Endothelial cell of umbilical vein (primary cell): ENCODE data around the gene LSM7. TPM values are rescaled to one million over a fixed set of nuclear protein-coding genes. Genes with fewer than 3 reads are reported as not detected.

Experiments used
- BruUV-seq: library from RNA; stranded (reverse); fragments of 400-500 nt; replicated peaks from 2 replicates; lab custom pipeline; 2021; lab: Mats Ljungman, UMichigan
- CTCF ChIA-PET: fragments of 300-600, 350-600 bp; sonication (Branson Sonifier 250); formaldehyde crosslinking; loops from one replicate; lab custom pipeline; 2021; ENCODE audit warnings: antibody characterized with exemption, inconsistent platforms; lab: Charles Lee
- POLR2A ChIA-PET: fragments of 300-600, 350-600 bp; sonication (Branson Sonifier 250); formaldehyde crosslinking; loops from one replicate; lab custom pipeline; 2021; ENCODE audit warnings: antibody characterized with exemption, inconsistent platforms; lab: Charles Lee
- DNase-seq: peaks from one replicate; pipeline ENCODE4 v3.0.0-alpha.2; 2011; ENCODE audit warnings: low read depth, low spot score
- FAIRE-seq: peaks from 2 replicates; lab custom pipeline; 2011; peaks lifted over from hg19 to GRCh38; lab: Jason Lieb, UNC
- H2AFZ ChIP-seq: 2 replicates; pipeline ENCODE4 v1.6.0; 2012; ENCODE audit warnings: low read depth, low read length, control low read depth, inconsistent platforms
- H3K27ac ChIP-seq: 2 replicates; pipeline ENCODE4 v1.5.1; 2011; ENCODE audit warnings: low read depth, mild to moderate bottlenecking, control low read depth, low read length, moderate library complexity; ENCODE audit not compliant: insufficient read depth
- H3K27me3 ChIP-seq, 2 experiments: 2 replicates each; pipeline versions ENCODE4 v1.6.0 to v1.6.1; 2011; ENCODE audit warnings: low read length in 2 of 2, mixed read lengths in 1 of 2; ENCODE audit not compliant: control insufficient read depth in 2 of 2, insufficient read depth in 2 of 2
- H3K36me3 ChIP-seq, 2 experiments: 2 replicates in 1 of 2; 3 replicates in 1 of 2; pipeline ENCODE4 v1.5.1; 2011; ENCODE audit warnings: low read length in 2 of 2, mild to moderate bottlenecking in 1 of 2, moderate library complexity in 1 of 2; ENCODE audit not compliant: control insufficient read depth in 2 of 2, insufficient read depth in 2 of 2; ENCODE audit errors: extremely low read depth in 1 of 2
- H3K4me1 ChIP-seq: 3 replicates; pipeline ENCODE4 v1.5.1; 2011; ENCODE audit warnings: mild to moderate bottlenecking, low read length; ENCODE audit not compliant: control insufficient read depth, insufficient read depth; ENCODE audit errors: extremely low read depth
- H3K4me2 ChIP-seq: 2 replicates; pipeline ENCODE4 v1.6.1; 2011; ENCODE audit warnings: low read length, control low read depth, mixed read lengths; ENCODE audit not compliant: insufficient read depth
- H3K4me3 ChIP-seq, 3 experiments: fragments of 200-600 bp in 1 of 3; sonication (generic), shearing (Covaris generic) in 1 of 3; replicated peaks in 1 of 3; 2 replicates each; pipeline ENCODE4 v1.5.1; 2011 to 2016; ENCODE audit warnings: control low read depth in 3 of 3, low read length in 3 of 3, mild to moderate bottlenecking in 2 of 3, inconsistent platforms in 1 of 3, low read depth in 1 of 3, moderate library complexity in 1 of 3; ENCODE audit not compliant: insufficient read depth in 1 of 3
- H3K79me2 ChIP-seq: 2 replicates; pipeline ENCODE4 v1.6.0; 2012; ENCODE audit warnings: low read length, inconsistent platforms; ENCODE audit not compliant: control insufficient read depth, insufficient read depth
- H3K9ac ChIP-seq: replicated peaks from 2 replicates; pipeline ENCODE3; 2011; ENCODE audit warnings: low read length, control low read depth; ENCODE audit not compliant: insufficient read depth; ENCODE audit errors: extremely low read depth
- H3K9me1 ChIP-seq: replicated peaks from 3 replicates; pipeline ENCODE4 v1.6.0; 2011; ENCODE audit warnings: mild to moderate bottlenecking, low read length; ENCODE audit not compliant: control insufficient read depth, insufficient read depth; ENCODE audit errors: extremely low read depth
- H3K9me3 ChIP-seq: replicated peaks from 2 replicates; pipeline ENCODE4 v1.5.1; 2012; ENCODE audit warnings: low read length, inconsistent platforms; ENCODE audit not compliant: control insufficient read depth, insufficient read depth
- H4K20me1 ChIP-seq: replicated peaks from 2 replicates; pipeline ENCODE3; 2011; ENCODE audit warnings: mild to moderate bottlenecking, low read length; ENCODE audit not compliant: control insufficient read depth, insufficient read depth; ENCODE audit errors: extremely low read depth
- CTCF ChIP-seq, 2 donors: IDR thresholded peaks; 1 replicate in 1 of 2; 2 replicates in 1 of 2; pipeline ENCODE4 v1.5.1; 2011; ENCODE audit warnings: low read length in 2 of 2, mild to moderate bottlenecking in 2 of 2, moderate library complexity in 2 of 2, control low read depth in 1 of 2, inconsistent platforms in 1 of 2, low read depth in 1 of 2; ENCODE audit not compliant: insufficient read depth in 1 of 2; ENCODE audit errors: extremely low read depth in 1 of 2
- EZH2 ChIP-seq: IDR thresholded peaks from 2 replicates; pipeline ENCODE4 v1.6.1; 2012; ENCODE audit warnings: borderline replicate concordance, low read depth, mild to moderate bottlenecking, moderate library complexity, low read length, inconsistent platforms; ENCODE audit not compliant: severe bottlenecking
- FOS ChIP-seq: IDR thresholded peaks from 2 replicates; pipeline ENCODE4 v1.6.1; 2011; ENCODE audit warnings: mild to moderate bottlenecking, low read length, moderate library complexity, borderline replicate concordance; ENCODE audit not compliant: insufficient read depth
- GATA2 ChIP-seq: IDR thresholded peaks from 2 replicates; pipeline ENCODE4 v1.7.0; 2011; ENCODE audit warnings: low read depth, mild to moderate bottlenecking, moderate library complexity, mixed read lengths, low read length; ENCODE audit not compliant: insufficient read length, insufficient read depth
- JUN ChIP-seq: IDR thresholded peaks from 2 replicates; pipeline ENCODE4 v1.6.1; 2011; ENCODE audit warnings: borderline replicate concordance, low read depth; ENCODE audit not compliant: insufficient read length, insufficient read depth
- MAX ChIP-seq: IDR thresholded peaks from 2 replicates; pipeline ENCODE4 v1.6.1; 2011; ENCODE audit not compliant: insufficient read depth, insufficient read length
- MYC ChIP-seq: IDR thresholded peaks from one replicate; pipeline ENCODE4 v1.6.1; 2011; ENCODE audit warnings: mild to moderate bottlenecking, low read depth, low read length
- POLR2A ChIP-seq: IDR thresholded peaks from 2 replicates; pipeline ENCODE4 v1.6.1; 2012; ENCODE audit warnings: low read depth, mild to moderate bottlenecking, control low read depth, low read length
- POLR2AphosphoS5 ChIP-seq: IDR thresholded peaks from 2 replicates; pipeline ENCODE4 v1.6.1; 2012; ENCODE audit warnings: low read depth, mild to moderate bottlenecking, control low read depth, low read length, moderate library complexity; ENCODE audit not compliant: insufficient read depth
- dilution Hi-C: fragments of 300-500 bp; cut with MboI; formaldehyde crosslinking; loops from one replicate; pipeline ENCODE4 v1.15.0; 2019; ENCODE audit warnings: low sequenced_read_pairs; ENCODE audit not compliant: extremely low pct_ligation_motif_present
- intact Hi-C: fragments of 100-400 bp; cut with micrococcal nuclease; formaldehyde crosslinking; loops from one replicate; pipeline ENCODE4 v1.10.0; 2022
- polyA plus RNA-seq, 4 experiments: library from polyadenylated mRNA; depleted of rRNA in 3 of 4; stranded (reverse) in 3 of 4; unstranded in 1 of 4; fragments of >200 nt; gene quantifications; 2 replicates each; pipeline versions ENCODE4 v1.2.1 to v1.2.3, GENCODE V29; 2011 to 2012; ENCODE audit warnings: missing spikeins in 1 of 4
- total RNA-seq: library from RNA; stranded (reverse); gene quantifications from 2 replicates; pipeline ENCODE4 v1.2.3, GENCODE V29; 2021

Gene LSM7
- total and polyA plus RNA-seq, 2 donors (not counting 3 experiments of a cell fraction or from before 2014, with no cell fraction given), result 124 to 673 TPM

- Histone ChIP-seq H2AFZ (no peak overlapping the region), H3K79me2 (peaks cover 2% of the 10 kb centered on the region), H3K27me3 (no peaks in the 10 kb centered on the region), H3K4me1 (no peaks in the 10 kb centered on the region), H4K20me1 (no peaks in the 10 kb centered on the region), H3K36me3 (no peaks in the 10 kb centered on the region), H3K9me3 (no peaks in the 10 kb centered on the region), H3K4me3 (no peak overlapping the region), H3K4me2 (no peak overlapping the region), H3K9me1 (no peaks in the 10 kb centered on the region), H3K27ac (no peak overlapping the region), H3K9ac (no peak overlapping the region)
- POLR2A ChIA-PET, result no interaction called here
- dilution Hi-C loops, result no loop called here
- intact Hi-C loops, result no loop called here
- no peak for DNase-seq
- CTCF ChIA-PET, result no interaction called here
- TF ChIP-seq POLR2A (no peak), POLR2AphosphoS5 (no peak)
- no peak for FAIRE-seq
- BruUV-seq, result no TSS peak
Measured at GRCh38 chr19:2338055-2338615, 9.7 kb upstream of the LSM7 start.

- no peak for TF ChIP-seq POLR2AphosphoS5
- TF ChIP-seq MYC, result no peak
- no peak for TF ChIP-seq POLR2A
- no peak for TF ChIP-seq GATA2
- no peak for TF ChIP-seq JUN
- TF ChIP-seq FOS, result no peak
- TF ChIP-seq CTCF (IDR thresholded peaks at IDR 0.05; ENCODE audit: extremely low read depth in 1 of 2, insufficient read depth in 1 of 2, low read depth in 1 of 2, low read length in 2 of 2), result no peak
- TF ChIP-seq MAX, result no peak
- no peak for TF ChIP-seq EZH2
- Histone ChIP-seq H3K4me3 (no peak overlapping the region), H3K4me2 (no peak overlapping the region), H3K9me1 (no peaks in the 10 kb centered on the region), H4K20me1 (no peaks in the 10 kb centered on the region), H3K36me3 (no peaks in the 10 kb centered on the region), H3K9ac (no peak overlapping the region), H3K4me1 (no peaks in the 10 kb centered on the region), H2AFZ (no peak overlapping the region), H3K27me3 (no peaks in the 10 kb centered on the region), H3K27ac (no peak overlapping the region), H3K79me2 (peaks cover 4% of the 10 kb centered on the region), H3K9me3 (no peaks in the 10 kb centered on the region)
- POLR2A ChIA-PET, result no interaction called here
- DNase-seq (no peak), FAIRE-seq (no peak)
- dilution Hi-C loops, result no loop called here
- CTCF ChIA-PET, result no interaction called here
- no TSS peak for BruUV-seq
- intact Hi-C loops, result no loop called here
Measured at GRCh38 chr19:2337329-2337707, 8.9 kb upstream of the LSM7 start.
